ENCODE measurements around the gene S100B.

Gene S100B

DNA sequence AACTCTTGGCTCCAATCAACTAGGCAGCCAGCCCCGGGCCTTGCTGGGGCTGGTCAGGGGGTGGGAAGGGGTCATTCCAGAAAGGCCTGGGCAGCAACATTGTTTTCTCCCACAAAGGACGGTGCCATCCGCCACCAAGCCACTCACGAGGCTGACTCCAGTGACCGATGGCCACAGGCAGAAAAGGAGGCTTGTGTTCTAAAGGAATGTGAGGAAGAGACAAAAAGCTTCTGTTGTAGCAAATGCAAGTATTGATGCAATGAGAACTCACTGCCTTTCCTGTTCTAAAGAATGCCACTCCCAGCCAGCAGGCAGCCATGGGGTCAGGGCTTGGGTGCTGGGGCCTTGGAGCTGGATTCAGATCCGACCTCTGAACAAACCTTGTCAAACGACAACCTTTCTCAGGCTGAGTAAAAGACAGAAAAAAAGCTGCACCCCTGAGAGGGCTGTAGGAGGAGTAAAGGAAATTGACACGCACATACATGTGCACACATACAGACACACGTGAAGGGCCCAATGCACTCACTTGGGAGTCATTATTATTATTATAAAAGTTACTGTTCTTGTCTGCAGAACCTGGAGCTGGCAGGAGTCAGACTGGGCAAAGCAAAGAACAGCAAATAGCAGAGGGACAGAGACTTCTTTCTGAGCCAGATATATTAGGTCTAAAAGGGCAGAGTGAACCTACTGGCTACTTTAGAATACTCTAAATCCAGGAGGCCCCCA is 16.7 kb upstream of the S100B start:
- TF ChIP-seq RAD21 (IDR thresholded peaks at IDR 0.05; ENCODE audit: low read depth) (no peak), NFIC (IDR thresholded peaks at IDR 0.05) (no peak), CEBPB (IDR thresholded peaks at IDR 0.05) (no peak), TAF1 (IDR thresholded peaks at IDR 0.05; ENCODE audit: low read depth) (no peak), EGR1 (IDR thresholded peaks at IDR 0.05) (no peak), ZBTB7A (IDR thresholded peaks at IDR 0.05; ENCODE audit: low read depth) (no peak), TCF12 (IDR thresholded peaks at IDR 0.05; ENCODE audit: low read depth) (no peak), EP300 (IDR thresholded peaks at IDR 0.05; ENCODE audit: borderline replicate concordance) (no peak), FOXM1 (IDR thresholded peaks at IDR 0.05; ENCODE audit: borderline replicate concordance, low read depth) (no peak), YY1 (IDR thresholded peaks at IDR 0.05; ENCODE audit: low read depth) (no peak), CREB1 (IDR thresholded peaks at IDR 0.05; ENCODE audit: low read depth) (no peak), TEAD4 (IDR thresholded peaks at IDR 0.05) (no peak)
- TF ChIP-seq, protein P1, sequence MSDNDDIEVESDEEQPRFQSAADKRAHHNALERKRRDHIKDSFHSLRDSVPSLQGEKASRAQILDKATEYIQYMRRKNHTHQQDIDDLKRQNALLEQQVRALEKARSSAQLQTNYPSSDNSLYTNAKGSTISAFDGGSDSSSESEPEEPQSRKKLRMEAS (IDR thresholded peaks at IDR 0.05): no peak
- TF ChIP-seq, protein P2, sequence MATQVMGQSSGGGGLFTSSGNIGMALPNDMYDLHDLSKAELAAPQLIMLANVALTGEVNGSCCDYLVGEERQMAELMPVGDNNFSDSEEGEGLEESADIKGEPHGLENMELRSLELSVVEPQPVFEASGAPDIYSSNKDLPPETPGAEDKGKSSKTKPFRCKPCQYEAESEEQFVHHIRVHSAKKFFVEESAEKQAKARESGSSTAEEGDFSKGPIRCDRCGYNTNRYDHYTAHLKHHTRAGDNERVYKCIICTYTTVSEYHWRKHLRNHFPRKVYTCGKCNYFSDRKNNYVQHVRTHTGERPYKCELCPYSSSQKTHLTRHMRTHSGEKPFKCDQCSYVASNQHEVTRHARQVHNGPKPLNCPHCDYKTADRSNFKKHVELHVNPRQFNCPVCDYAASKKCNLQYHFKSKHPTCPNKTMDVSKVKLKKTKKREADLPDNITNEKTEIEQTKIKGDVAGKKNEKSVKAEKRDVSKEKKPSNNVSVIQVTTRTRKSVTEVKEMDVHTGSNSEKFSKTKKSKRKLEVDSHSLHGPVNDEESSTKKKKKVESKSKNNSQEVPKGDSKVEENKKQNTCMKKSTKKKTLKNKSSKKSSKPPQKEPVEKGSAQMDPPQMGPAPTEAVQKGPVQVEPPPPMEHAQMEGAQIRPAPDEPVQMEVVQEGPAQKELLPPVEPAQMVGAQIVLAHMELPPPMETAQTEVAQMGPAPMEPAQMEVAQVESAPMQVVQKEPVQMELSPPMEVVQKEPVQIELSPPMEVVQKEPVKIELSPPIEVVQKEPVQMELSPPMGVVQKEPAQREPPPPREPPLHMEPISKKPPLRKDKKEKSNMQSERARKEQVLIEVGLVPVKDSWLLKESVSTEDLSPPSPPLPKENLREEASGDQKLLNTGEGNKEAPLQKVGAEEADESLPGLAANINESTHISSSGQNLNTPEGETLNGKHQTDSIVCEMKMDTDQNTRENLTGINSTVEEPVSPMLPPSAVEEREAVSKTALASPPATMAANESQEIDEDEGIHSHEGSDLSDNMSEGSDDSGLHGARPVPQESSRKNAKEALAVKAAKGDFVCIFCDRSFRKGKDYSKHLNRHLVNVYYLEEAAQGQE (IDR thresholded peaks at IDR 0.05; ENCODE audit: low read depth): no peak
- TF ChIP-seq, protein P3, sequence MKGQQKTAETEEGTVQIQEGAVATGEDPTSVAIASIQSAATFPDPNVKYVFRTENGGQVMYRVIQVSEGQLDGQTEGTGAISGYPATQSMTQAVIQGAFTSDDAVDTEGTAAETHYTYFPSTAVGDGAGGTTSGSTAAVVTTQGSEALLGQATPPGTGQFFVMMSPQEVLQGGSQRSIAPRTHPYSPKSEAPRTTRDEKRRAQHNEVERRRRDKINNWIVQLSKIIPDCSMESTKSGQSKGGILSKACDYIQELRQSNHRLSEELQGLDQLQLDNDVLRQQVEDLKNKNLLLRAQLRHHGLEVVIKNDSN (IDR thresholded peaks at IDR 0.05): no peak

DNA sequence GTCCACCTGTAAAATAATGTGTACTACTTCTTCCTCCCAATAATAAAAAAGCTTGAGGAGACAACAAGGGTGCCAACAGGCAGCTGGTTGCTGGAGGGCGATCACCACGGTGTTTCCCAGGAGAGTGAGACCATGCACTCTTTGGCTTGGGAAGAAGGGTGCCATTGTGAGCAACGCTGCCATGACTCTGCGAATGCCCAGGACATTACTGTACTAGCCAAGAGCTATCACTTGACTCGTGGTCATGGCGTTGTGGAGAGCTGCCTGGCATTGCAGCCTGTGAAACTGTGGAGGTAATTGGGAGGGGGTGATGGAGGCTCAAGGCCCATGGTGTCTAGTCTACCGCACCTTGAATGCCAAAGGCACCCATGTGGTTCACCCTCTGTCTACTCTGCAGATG is 16.0 kb upstream of the S100B start:
- no peak for TF ChIP-seq NFIC (IDR thresholded peaks at IDR 0.05)
- TF ChIP-seq TEAD4 (IDR thresholded peaks at IDR 0.05): no peak
- TF ChIP-seq TCF12 (IDR thresholded peaks at IDR 0.05; ENCODE audit: low read depth): no peak
- no peak for TF ChIP-seq RAD21 (IDR thresholded peaks at IDR 0.05; ENCODE audit: low read depth)
- no peak for TF ChIP-seq TAF1 (IDR thresholded peaks at IDR 0.05; ENCODE audit: low read depth)
- no peak for TF ChIP-seq CEBPB (IDR thresholded peaks at IDR 0.05)
- TF ChIP-seq YY1 (IDR thresholded peaks at IDR 0.05; ENCODE audit: low read depth): no peak
- TF ChIP-seq, protein P1 (IDR thresholded peaks at IDR 0.05): no peak
- TF ChIP-seq ZBTB7A (IDR thresholded peaks at IDR 0.05; ENCODE audit: low read depth): no peak
- TF ChIP-seq, protein P2 (IDR thresholded peaks at IDR 0.05; ENCODE audit: low read depth): no peak
- TF ChIP-seq, protein P3 (IDR thresholded peaks at IDR 0.05): no peak
- TF ChIP-seq EGR1 (IDR thresholded peaks at IDR 0.05): no peak
- TF ChIP-seq CREB1 (IDR thresholded peaks at IDR 0.05; ENCODE audit: low read depth): no peak
- no peak for TF ChIP-seq EP300 (IDR thresholded peaks at IDR 0.05; ENCODE audit: borderline replicate concordance)
- no peak for TF ChIP-seq FOXM1 (IDR thresholded peaks at IDR 0.05; ENCODE audit: borderline replicate concordance, low read depth)

DNA sequence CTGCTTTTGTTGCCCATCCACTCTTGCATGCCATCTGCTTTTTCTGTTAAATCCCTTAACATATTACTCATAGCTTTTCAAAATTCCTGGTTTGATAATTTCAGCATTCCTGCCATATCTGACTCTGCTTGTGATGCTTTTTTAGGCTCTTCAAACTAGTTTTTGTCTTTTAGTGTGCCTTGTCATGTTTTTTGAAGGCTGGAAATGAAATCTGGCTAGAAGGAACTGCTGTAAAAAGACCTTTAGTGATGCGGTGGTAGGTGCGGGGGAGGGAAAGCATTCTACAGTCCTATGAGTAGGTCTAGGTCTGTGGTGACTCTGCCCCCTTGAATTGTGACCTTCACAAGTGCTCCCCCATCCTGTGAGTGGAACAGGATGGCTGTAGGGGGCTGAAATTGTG is 15.0 kb upstream of the S100B start:
- TF ChIP-seq, protein P2 (IDR thresholded peaks at IDR 0.05; ENCODE audit: low read depth): no peak
- TF ChIP-seq, protein P3 (IDR thresholded peaks at IDR 0.05): no peak
- TF ChIP-seq, protein P1 (IDR thresholded peaks at IDR 0.05): no peak
- TF ChIP-seq FOXM1 (IDR thresholded peaks at IDR 0.05; ENCODE audit: borderline replicate concordance, low read depth): no peak
- TF ChIP-seq CREB1 (IDR thresholded peaks at IDR 0.05; ENCODE audit: low read depth): no peak
- no peak for TF ChIP-seq TAF1 (IDR thresholded peaks at IDR 0.05; ENCODE audit: low read depth)
